OCI-LY7 (cell line): Measurements from ENCODE around the gene PHACTR1. TPM values are rescaled to one million over a fixed set of nuclear protein-coding genes. Genes with fewer than 3 reads are reported as not detected.

Source experiments
- BruUV-seq: library from RNA; stranded (reverse); fragments of 400-500 nt; replicated peaks from 2 replicates; lab custom pipeline; 2021; lab: Mats Ljungman, UMichigan
- CTCF ChIA-PET: fragments of 300-600 bp; sonication (Branson Sonifier 250); formaldehyde crosslinking; loops from one replicate; lab custom pipeline; 2022; ENCODE audit warnings: antibody characterized with exemption; ENCODE audit not compliant: unreplicated experiment; lab: Charles Lee
- POLR2A ChIA-PET: fragments of 300-600 bp; sonication (Branson Sonifier 250); formaldehyde crosslinking; loops from one replicate; lab custom pipeline; 2022; ENCODE audit warnings: antibody characterized with exemption; lab: Charles Lee
- DNase-seq: peaks from one replicate; pipeline ENCODE4 v3.0.0-alpha.2; 2015; ENCODE audit warnings: low spot score
- H2AFZ ChIP-seq: fragments of 200-600 bp; sonication (generic), shearing (Covaris generic); 2 replicates; pipeline ENCODE4 v1.6.1; 2014; ENCODE audit warnings: mild to moderate bottlenecking, antibody characterized with exemption, low read length, moderate library complexity
- H3K27ac ChIP-seq: fragments of 200-600 bp; sonication (generic); 2 replicates; pipeline ENCODE4 v1.5.1; 2014; ENCODE audit warnings: mixed run types, low read depth, mild to moderate bottlenecking, moderate library complexity, low read length, inconsistent platforms; ENCODE audit not compliant: poor library complexity, severe bottlenecking
- H3K36me3 ChIP-seq: fragments of 200-600 bp; sonication (generic); 2 replicates; pipeline ENCODE4 v1.6.1; 2014; ENCODE audit warnings: mild to moderate bottlenecking, antibody characterized with exemption, low read length, moderate library complexity, mixed read lengths; ENCODE audit not compliant: insufficient read depth
- H3K4me1 ChIP-seq: fragments of 200-600 bp; sonication (generic); 2 replicates; pipeline ENCODE4 v1.5.1; 2014; ENCODE audit warnings: mild to moderate bottlenecking, low read length; ENCODE audit not compliant: insufficient read depth, poor library complexity, severe bottlenecking
- H3K4me2 ChIP-seq: fragments of 200-600 bp; sonication (generic); 2 replicates; pipeline ENCODE4 v1.6.1; 2014; ENCODE audit warnings: mild to moderate bottlenecking, low read length
- H3K4me3 ChIP-seq: fragments of 200-600 bp; sonication (generic); 2 replicates; pipeline ENCODE4 v1.5.1; 2014; ENCODE audit warnings: mild to moderate bottlenecking, low read depth, low read length; ENCODE audit not compliant: poor library complexity, severe bottlenecking
- H3K79me2 ChIP-seq: fragments of 200-600 bp; sonication (generic); 2 replicates; pipeline ENCODE4 v1.6.1; 2016; ENCODE audit warnings: low read depth, mild to moderate bottlenecking, low read length, moderate library complexity, mixed read lengths; ENCODE audit not compliant: insufficient read depth
- H3K9me2 ChIP-seq: fragments of 200-600 bp; sonication (generic); 2 replicates; pipeline ENCODE4 v1.6.1; 2016; ENCODE audit warnings: mild to moderate bottlenecking, low read length, mixed read lengths; ENCODE audit not compliant: insufficient read depth
- H3K9me3 ChIP-seq: fragments of 200-600 bp; sonication (generic); 2 replicates; pipeline ENCODE4 v1.6.1; 2014; ENCODE audit warnings: mild to moderate bottlenecking, mixed run types, low read length, mixed read lengths
- H4K20me1 ChIP-seq: fragments of 200-600 bp; sonication (generic); 2 replicates; pipeline ENCODE4 v1.6.1; 2014; ENCODE audit warnings: mild to moderate bottlenecking, antibody characterized with exemption, low read length, moderate library complexity, mixed read lengths; ENCODE audit not compliant: insufficient read depth
- EZH2phosphoT487 ChIP-seq: fragments of 200-600 bp; sonication (generic); IDR thresholded peaks from 2 replicates; pipeline ENCODE4 v1.6.1; 2018; ENCODE audit warnings: low read depth, borderline replicate concordance, mild to moderate bottlenecking, mixed run types, antibody characterized with exemption, low read length, moderate library complexity, mixed read lengths
- intact Hi-C: fragments of 100-400 bp; cut with micrococcal nuclease; formaldehyde crosslinking; loops from one replicate; pipeline ENCODE4 v1.10.0; 2022; ENCODE audit not compliant: unreplicated experiment
- total RNA-seq, 2 experiments: library from RNA; depleted of rRNA in 1 of 2; stranded (reverse); fragments of >200 nt in 1 of 2; shearing (Covaris generic) in 1 of 2; gene quantifications; 2 replicates each; pipeline ENCODE4 v1.2.3, GENCODE V29; 2014 to 2022
- TF ChIP-seq, protein P1 (sequence below): fragments of 200-600 bp; sonication (generic); conservative IDR thresholded peaks from 2 replicates; pipeline ENCODE4 v1.5.1; 2014; ENCODE audit warnings: mild to moderate bottlenecking, antibody characterized with exemption, low read length, moderate library complexity, mixed read lengths

Gene PHACTR1
- total RNA-seq, 2 experiments from 2014 or later, result 25.1 to 46.6 TPM

DNA sequence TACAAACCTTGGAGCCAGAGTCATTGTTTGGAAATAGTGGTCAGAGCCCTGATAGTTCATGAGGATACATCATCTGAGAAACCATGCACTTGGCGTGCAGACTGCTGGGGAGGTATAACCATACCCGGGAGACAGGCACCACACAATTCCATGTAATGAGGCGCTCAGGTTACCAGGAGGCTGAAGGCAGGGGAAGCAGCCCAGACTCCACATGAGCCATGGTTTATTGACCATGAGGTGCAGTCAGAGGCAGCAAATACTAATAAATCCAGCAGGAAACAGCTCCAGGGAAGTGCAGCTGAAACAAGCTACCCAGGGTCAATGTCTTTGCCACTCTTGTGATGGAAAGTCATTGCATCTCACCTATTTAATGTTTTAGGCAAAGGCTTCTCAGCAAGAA is 455.7 kb downstream of the PHACTR1 start:
- Histone ChIP-seq H3K9me3 (no peaks in the 10 kb centered on the region), H3K4me3 (no peak overlapping the region), H3K79me2 (no peaks in the 10 kb centered on the region), H3K36me3 (no peaks in the 10 kb centered on the region), H4K20me1 (no peaks in the 10 kb centered on the region), H3K4me1 (no peaks in the 10 kb centered on the region), H3K9me2 (no peaks in the 10 kb centered on the region), H3K27ac (no peak overlapping the region), H3K4me2 (no peak overlapping the region), H2AFZ (no peak overlapping the region)
- CTCF ChIA-PET, result no interaction called here
- BruUV-seq, result no TSS peak
- DNase-seq, result no peak
- TF ChIP-seq, protein P1, sequence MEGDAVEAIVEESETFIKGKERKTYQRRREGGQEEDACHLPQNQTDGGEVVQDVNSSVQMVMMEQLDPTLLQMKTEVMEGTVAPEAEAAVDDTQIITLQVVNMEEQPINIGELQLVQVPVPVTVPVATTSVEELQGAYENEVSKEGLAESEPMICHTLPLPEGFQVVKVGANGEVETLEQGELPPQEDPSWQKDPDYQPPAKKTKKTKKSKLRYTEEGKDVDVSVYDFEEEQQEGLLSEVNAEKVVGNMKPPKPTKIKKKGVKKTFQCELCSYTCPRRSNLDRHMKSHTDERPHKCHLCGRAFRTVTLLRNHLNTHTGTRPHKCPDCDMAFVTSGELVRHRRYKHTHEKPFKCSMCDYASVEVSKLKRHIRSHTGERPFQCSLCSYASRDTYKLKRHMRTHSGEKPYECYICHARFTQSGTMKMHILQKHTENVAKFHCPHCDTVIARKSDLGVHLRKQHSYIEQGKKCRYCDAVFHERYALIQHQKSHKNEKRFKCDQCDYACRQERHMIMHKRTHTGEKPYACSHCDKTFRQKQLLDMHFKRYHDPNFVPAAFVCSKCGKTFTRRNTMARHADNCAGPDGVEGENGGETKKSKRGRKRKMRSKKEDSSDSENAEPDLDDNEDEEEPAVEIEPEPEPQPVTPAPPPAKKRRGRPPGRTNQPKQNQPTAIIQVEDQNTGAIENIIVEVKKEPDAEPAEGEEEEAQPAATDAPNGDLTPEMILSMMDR, result no peak
- no peak for TF ChIP-seq EZH2phosphoT487
- POLR2A ChIA-PET, result interaction anchor here (1.2 kb wide), 1 partner anchor 24 kb away, joined by 3 read pairs; no protein-coding TSS in a partner anchor
- intact Hi-C loops, result no loop called here

DNA sequence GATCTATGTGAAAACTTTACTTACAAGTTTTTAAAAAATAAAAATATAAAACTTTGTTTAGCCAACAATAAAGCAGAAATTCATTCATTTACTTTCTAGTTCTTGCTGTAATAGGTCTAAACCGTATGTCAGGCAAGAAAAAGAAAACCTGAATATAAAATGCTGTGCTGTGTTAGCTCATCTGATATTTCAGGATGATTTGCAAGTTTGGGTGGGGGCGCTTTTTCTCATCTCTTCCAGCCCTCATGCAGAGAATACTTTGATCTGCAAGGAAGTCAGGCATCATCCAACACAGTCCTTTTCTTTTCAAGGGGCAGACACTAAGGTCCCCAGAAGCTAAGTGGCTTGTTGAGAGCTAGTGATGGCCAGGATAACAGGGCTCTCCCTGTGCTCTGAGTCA is 458.5 kb downstream of the PHACTR1 start:
- TF ChIP-seq EZH2phosphoT487, result no peak
- TF ChIP-seq, protein P1, result no peak
- H3K27ac ChIP-seq, result no peak overlapping the region
- no peaks in the 10 kb centered on the region for H3K36me3 ChIP-seq
- no peaks in the 10 kb centered on the region for H3K4me1 ChIP-seq
- CTCF ChIA-PET, result no interaction called here
- H4K20me1 ChIP-seq, result no peaks in the 10 kb centered on the region
- H2AFZ ChIP-seq, result no peak overlapping the region
- intact Hi-C loops, result no loop called here
- no peak overlapping the region for H3K4me3 ChIP-seq
- H3K9me2 ChIP-seq, result no peaks in the 10 kb centered on the region
- no peak overlapping the region for H3K4me2 ChIP-seq
- H3K79me2 ChIP-seq, result no peaks in the 10 kb centered on the region
- no TSS peak for BruUV-seq
- no peak for DNase-seq
- POLR2A ChIA-PET, result no interaction called here
- no peaks in the 10 kb centered on the region for H3K9me3 ChIP-seq

DNA sequence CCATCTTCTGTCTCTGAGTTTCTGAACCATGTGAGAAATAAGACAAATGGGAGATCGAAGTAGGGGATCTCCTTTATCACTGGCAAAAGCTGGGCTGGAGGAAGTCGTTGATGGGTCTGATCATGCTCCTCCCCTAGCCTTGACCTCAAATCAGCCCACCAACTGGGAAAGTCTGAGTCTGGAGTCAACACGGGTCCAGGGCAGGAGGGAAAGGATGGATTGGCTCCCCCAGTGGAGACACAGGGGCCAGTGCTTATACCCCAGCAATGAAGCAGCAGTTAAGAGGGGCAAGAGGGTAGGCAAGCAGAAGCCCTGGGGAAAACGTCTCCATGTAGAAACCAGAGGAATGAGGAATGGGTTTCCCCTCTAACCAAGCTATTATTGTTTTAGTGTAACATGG is 459.2 kb downstream of the PHACTR1 start:
- H3K4me2 ChIP-seq, result no peak overlapping the region
- no peaks in the 10 kb centered on the region for H3K9me2 ChIP-seq
- TF ChIP-seq, protein P1, result no peak
- no peak for TF ChIP-seq EZH2phosphoT487
- no TSS peak for BruUV-seq
- no peaks in the 10 kb centered on the region for H3K4me1 ChIP-seq
- no peak overlapping the region for H3K4me3 ChIP-seq
- CTCF ChIA-PET, result no interaction called here
- no peaks in the 10 kb centered on the region for H3K9me3 ChIP-seq
- no peak overlapping the region for H2AFZ ChIP-seq
- H3K36me3 ChIP-seq, result no peaks in the 10 kb centered on the region
- intact Hi-C loops, result no loop called here
- no peak for DNase-seq
- no peaks in the 10 kb centered on the region for H3K79me2 ChIP-seq
- POLR2A ChIA-PET, result interaction anchor here (1.1 kb wide), 1 partner anchor 147 kb away, joined by 3 read pairs; no protein-coding TSS in a partner anchor
- H4K20me1 ChIP-seq, result no peaks in the 10 kb centered on the region
- H3K27ac ChIP-seq, result no peak overlapping the region
